ENCODE data around the gene GSTM5.
"Not testable (repeated sequence)": the region's sequence is repeated elsewhere in the genome, so short reads cannot be mapped to it uniquely, and the experiment has no call there.

Gene GSTM5

GRCh38 chr1:109726728-109727373, 14.8 kb downstream of the GSTM5 start:
- FAIRE-seq (no peak), DNase-seq (ENCODE audit: insufficient read length, low spot score) (no peak)

GRCh38 chr1:109728870-109729269, 16.8 kb downstream of the GSTM5 start:
- DNase-seq (ENCODE audit: insufficient read length, low spot score) = no peak
- FAIRE-seq = no peak

GRCh38 chr1:109730666-109731065, 18.6 kb downstream of the GSTM5 start:
- FAIRE-seq = no peak
- no peak for DNase-seq (ENCODE audit: insufficient read length, low spot score)

- FAIRE-seq (no peak), DNase-seq (ENCODE audit: insufficient read length, low spot score) (no peak)
These were observed 20.4 kb downstream of the GSTM5 start for GRCh38 chr1:109732390-109732881.

- FAIRE-seq (no peak), DNase-seq (ENCODE audit: insufficient read length, low spot score) (no peak)
These were observed 21.3 kb downstream of the GSTM5 start for GRCh38 chr1:109733236-109733870.

- FAIRE-seq (no peak), DNase-seq (ENCODE audit: insufficient read length, low spot score) (peak; percentile 71)
These were observed 27.9 kb downstream of the GSTM5 start for GRCh38 chr1:109739738-109740614.

- FAIRE-seq (no peak), DNase-seq (ENCODE audit: insufficient read length, low spot score) (no peak)
These were observed 28.7 kb downstream of the GSTM5 start, which contains the start of gene GSTM3 for GRCh38 chr1:109740615-109741373. Gene GSTM3 (minus strand): TSS chr1:109741038. CDS start chr1:109740287, 751 bp downstream.

- not testable (repeated sequence) for DNase-seq (ENCODE audit: insufficient read length, low spot score); FAIRE-seq
These were observed 36.3 kb downstream of the GSTM5 start for GRCh38 chr1:109748311-109748710.

- FAIRE-seq (no peak), DNase-seq (ENCODE audit: insufficient read length, low spot score) (no peak)
These were observed 37.2 kb downstream of the GSTM5 start for GRCh38 chr1:109749221-109749620.

GRCh38 chr1:109750241-109750882, 38.3 kb downstream of the GSTM5 start:
- DNase-seq (ENCODE audit: insufficient read length, low spot score) = no peak
- FAIRE-seq = no peak

GRCh38 chr1:109750920-109751319, 38.9 kb downstream of the GSTM5 start:
- FAIRE-seq = no peak

GRCh38 chr1:109751531-109752260, 39.6 kb downstream of the GSTM5 start:
- DNase-seq (ENCODE audit: insufficient read length, low spot score) (no peak), FAIRE-seq (no peak)

More at GRCh38 chr1:109750920-109751319, 38.9 kb downstream of the GSTM5 start:
- no peak for DNase-seq (ENCODE audit: insufficient read length, low spot score)

- DNase-seq (ENCODE audit: insufficient read length, low spot score) (no peak), FAIRE-seq (no peak)
These were observed 42.7 kb downstream of the GSTM5 start for GRCh38 chr1:109754738-109755137.

- DNase-seq (ENCODE audit: insufficient read length, low spot score); FAIRE-seq: not testable (repeated sequence)
These were observed 44.3 kb downstream of the GSTM5 start for GRCh38 chr1:109756325-109756724.

- no peak for FAIRE-seq
- no peak for DNase-seq (ENCODE audit: insufficient read length, low spot score)
These were observed 44.9 kb downstream of the GSTM5 start for GRCh38 chr1:109756848-109757521.

- FAIRE-seq (no peak), DNase-seq (ENCODE audit: insufficient read length, low spot score) (no peak)
These were observed 46.1 kb downstream of the GSTM5 start for GRCh38 chr1:109757936-109758786.

GRCh38 chr1:109759513-109760334, 47.7 kb downstream of the GSTM5 start:
- no peak for DNase-seq (ENCODE audit: insufficient read length, low spot score)
- FAIRE-seq = no peak
